ENCODE results near the gene ANAPC16.

DNA sequence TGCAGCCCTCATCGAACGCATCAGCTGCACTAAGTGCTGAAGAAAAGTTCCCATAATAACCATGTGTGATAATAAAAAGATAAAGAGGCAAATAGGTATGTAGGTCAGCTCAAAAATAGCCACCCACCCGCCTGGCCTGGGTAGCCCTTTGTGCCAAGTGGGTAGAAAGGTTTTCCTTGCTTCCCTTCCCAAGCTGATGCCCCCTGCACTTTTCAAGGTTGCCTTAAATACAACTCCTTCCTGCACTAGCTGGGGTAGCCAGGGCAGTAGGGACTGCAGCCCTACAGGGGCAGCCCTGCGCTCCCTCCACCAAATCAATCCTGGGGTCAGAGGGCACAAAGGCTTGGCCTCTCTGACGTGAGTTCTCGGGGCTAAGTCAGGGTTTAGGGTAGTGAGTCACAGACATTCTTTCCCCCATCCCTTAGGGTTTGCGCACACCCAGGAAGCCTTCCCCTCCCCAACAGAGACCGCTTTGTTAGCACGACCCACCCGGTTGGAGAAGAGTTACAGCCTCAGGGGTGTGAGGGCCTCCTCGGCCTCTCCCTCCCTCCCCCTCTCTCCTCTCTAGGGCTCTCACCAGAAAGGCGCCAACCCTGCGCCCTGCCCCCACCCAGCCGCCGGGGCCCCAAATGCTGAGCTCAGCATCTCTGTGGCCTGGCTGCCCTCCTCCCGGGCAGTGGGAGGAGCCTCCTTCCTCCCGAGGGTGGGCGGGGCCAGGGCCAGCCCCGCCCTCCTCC lies 44.6 kb downstream of the ANAPC16 start:
- TF ChIP-seq CREB5 (CRISPR knock-in tag; IDR thresholded peaks at IDR 0.05; ENCODE audit: low read depth) (no peak), ZFP30 (CRISPR knock-in tag; IDR thresholded peaks at IDR 0.05) (no peak), RARB (CRISPR knock-in tag; IDR thresholded peaks at IDR 0.05) (no peak), ARNTL (CRISPR knock-in tag; IDR thresholded peaks at IDR 0.05; ENCODE audit: borderline replicate concordance, low read depth) (no peak), TSHZ2 (CRISPR knock-in tag; IDR thresholded peaks at IDR 0.05) (no peak), ZNF565 (CRISPR knock-in tag; conservative IDR thresholded peaks at IDR 0.05; ENCODE audit: low read depth) (no peak), PPARA (CRISPR knock-in tag; IDR thresholded peaks at IDR 0.05; ENCODE audit: borderline replicate concordance) (no peak), ZFP3 (CRISPR knock-in tag; IDR thresholded peaks at IDR 0.05) (no peak), ZNF8 (CRISPR knock-in tag; IDR thresholded peaks at IDR 0.05) (no peak), ESRRG (CRISPR knock-in tag; IDR thresholded peaks at IDR 0.05) (no peak), TCF4 (CRISPR knock-in tag; IDR thresholded peaks at IDR 0.05; ENCODE audit: borderline replicate concordance) (no peak), ZC3H10 (CRISPR knock-in tag; IDR thresholded peaks at IDR 0.05) (no peak)
- TF ChIP-seq, protein P1, sequence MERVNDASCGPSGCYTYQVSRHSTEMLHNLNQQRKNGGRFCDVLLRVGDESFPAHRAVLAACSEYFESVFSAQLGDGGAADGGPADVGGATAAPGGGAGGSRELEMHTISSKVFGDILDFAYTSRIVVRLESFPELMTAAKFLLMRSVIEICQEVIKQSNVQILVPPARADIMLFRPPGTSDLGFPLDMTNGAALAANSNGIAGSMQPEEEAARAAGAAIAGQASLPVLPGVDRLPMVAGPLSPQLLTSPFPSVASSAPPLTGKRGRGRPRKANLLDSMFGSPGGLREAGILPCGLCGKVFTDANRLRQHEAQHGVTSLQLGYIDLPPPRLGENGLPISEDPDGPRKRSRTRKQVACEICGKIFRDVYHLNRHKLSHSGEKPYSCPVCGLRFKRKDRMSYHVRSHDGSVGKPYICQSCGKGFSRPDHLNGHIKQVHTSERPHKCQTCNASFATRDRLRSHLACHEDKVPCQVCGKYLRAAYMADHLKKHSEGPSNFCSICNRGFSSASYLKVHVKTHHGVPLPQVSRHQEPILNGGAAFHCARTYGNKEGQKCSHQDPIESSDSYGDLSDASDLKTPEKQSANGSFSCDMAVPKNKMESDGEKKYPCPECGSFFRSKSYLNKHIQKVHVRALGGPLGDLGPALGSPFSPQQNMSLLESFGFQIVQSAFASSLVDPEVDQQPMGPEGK (CRISPR knock-in tag; IDR thresholded peaks at IDR 0.05; ENCODE audit: borderline replicate concordance), result no peak

Measured in SK-N-SH treated with all-trans-retinoic acid at 6 μM for 48 hours (cell line).